Stomach (tissue), 4 donors: ENCODE results near the gene TNNI2.

Experiments
- CTCF ChIP-seq, 7 experiments: fragments of 450-650 bp in 4 of 7; fragments of 200-600 bp in 3 of 7; sonication (generic) in 3 of 7; IDR thresholded peaks; one replicate each; pipeline ENCODE4 v1.5.1; 2016 to 2019; ENCODE audit warnings: antibody characterized with exemption in 7 of 7, control low read depth in 2 of 7, mild to moderate bottlenecking in 1 of 7
- EP300 ChIP-seq: sonication (generic); formaldehyde crosslinking; IDR thresholded peaks from one replicate; pipeline ENCODE4 v1.6.1; 2017; ENCODE audit warnings: antibody characterized with exemption
- POLR2A ChIP-seq, 4 donors: fragments of 450-650 bp; IDR thresholded peaks; one replicate each; pipeline ENCODE4 v1.6.1; 2016; ENCODE audit warnings: antibody characterized with exemption in 4 of 4, control low read depth in 2 of 4, mild to moderate bottlenecking in 1 of 4, moderate library complexity in 1 of 4

- TF ChIP-seq POLR2A (IDR thresholded peaks at IDR 0.05): no peak
- no peak for TF ChIP-seq CTCF (IDR thresholded peaks at IDR 0.05)
- TF ChIP-seq EP300: no peak
Measured at GRCh38 chr11:1822648-1823375, 16.0 kb upstream of the TNNI2 start.
